ENCODE results near the gene POLR1H.
A peak's percentile ranks its signal among the peaks of the same experiment; 100 is the strongest.

The POLR1H gene

DNA sequence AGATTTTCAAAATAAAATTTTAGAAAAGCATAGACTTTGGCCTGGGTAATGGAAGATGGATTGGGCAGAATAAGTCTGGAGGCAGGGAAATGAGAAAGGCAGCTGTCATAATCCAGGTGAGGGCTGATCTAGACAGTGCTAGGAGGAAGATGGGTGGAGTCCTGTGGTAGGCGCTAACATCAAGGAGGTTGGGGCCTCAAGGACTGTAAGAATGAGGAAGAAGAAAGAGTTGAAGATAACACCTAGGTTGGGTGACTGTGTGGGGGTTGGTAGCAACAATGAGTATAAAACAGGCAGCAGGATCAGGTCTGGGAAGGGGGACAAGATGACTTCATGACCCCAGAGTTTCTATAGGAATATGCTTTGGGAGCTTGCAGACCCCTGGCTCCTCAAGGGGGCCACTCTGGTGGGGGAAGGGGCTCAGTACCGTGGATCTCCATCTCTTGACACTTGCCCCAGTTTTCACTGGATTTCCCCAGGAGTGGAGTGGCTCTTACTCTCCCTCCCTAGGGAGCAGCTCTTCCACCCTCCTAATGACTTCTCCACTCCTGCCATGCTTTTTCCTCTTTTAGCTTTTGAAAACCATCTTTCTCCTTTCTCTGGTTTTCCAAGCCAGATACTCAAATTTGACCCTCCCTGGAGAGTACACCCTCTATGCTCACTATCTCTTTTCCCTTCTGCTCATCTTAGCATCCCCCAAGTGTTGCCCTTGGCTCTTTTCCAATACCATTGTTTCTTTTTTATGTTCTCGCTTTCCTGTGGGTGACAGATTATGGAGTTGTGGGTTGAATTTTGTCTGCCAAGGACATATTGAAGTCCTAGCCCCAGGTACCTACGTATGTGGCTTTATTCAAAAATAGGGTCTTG lies 37.1 kb downstream of the POLR1H start:
- Mint-ChIP-seq H3K4me3 (no peak overlapping the region), H3K9me3 (no peaks in the 10 kb centered on the region), H3K27ac (no peak overlapping the region), H3K4me1 (ENCODE audit: low read depth) (peaks cover 36% of the 10 kb centered on the region), H3K36me3 (ENCODE audit: low read depth) (peaks cover 3% of the 10 kb centered on the region), H3K27me3 (ENCODE audit: low read depth) (peaks cover 75% of the 10 kb centered on the region)

DNA sequence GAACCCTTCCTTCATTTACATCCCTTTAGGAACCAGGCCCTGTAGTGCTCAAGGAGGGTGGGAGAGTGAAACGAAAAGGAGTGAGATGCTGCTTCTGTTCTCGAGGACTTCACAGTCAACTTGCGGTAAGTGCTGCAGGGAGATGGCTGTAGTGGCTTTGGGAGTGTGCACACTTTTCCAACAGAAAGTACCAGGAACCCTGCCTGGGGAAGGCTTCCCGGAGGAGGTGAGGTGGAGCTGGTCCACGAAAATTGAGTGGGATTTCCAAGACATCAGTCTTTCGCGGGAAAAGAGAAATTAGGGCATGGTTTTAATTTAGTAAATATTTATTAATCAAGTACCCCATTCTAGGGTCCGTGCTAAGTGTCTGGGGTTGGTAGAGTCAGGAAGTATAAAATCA lies 39.1 kb downstream of the POLR1H start:
- no peaks in the 10 kb centered on the region for H3K36me3 Mint-ChIP-seq (ENCODE audit: low read depth)
- H3K27ac Mint-ChIP-seq, result no peak overlapping the region
- H3K4me3 Mint-ChIP-seq, result peak overlapping the region; percentile 44
- no peaks in the 10 kb centered on the region for H3K9me3 Mint-ChIP-seq
- H3K27me3 Mint-ChIP-seq (ENCODE audit: low read depth), result peaks cover 70% of the 10 kb centered on the region
- peaks cover 40% of the 10 kb centered on the region for H3K4me1 Mint-ChIP-seq (ENCODE audit: low read depth)

DNA sequence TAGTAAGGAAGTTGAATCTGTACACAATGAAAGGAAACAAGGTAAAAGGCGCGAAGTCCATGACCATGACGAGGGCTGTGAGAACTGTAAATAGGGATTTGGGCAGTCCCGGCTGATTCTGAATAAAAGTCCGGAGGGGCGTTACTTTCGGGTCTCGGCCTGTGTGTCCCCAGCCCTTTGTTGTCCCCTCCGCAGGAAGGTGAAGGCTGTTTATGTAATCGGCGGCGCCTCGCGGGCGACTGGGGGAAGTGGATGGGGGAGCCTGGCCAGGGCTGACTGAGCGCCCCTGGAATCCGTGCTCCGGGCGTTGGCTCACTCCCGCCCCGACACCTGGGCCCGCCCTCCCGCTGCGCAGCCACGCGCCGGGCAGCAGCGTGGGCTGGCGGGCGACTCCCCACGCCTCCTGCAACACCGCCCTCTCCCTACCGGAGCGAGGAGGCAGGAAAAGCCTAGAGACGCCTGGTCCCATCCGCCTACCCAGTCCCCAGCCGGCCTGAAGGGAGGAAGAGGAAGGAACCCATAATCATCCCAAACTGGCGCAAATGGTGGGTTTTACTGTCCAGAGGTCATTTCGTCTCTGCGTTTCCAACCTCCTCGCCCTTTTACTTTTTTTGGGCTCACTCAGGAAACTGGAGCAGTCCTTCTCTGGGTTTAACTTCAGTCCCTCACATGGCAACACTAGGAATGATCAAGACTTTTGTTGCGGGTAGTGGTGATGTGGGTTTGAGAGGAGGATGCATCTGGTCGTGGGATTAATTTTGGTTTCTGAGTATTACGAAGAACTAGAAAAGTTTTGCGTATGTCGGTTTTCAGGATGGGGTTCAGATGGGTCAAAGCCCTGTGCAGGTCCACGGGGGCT lies 39.7 kb downstream of the POLR1H start:
- Mint-ChIP-seq H3K4me3 (peak overlapping the region; percentile 81), H3K27ac (peak overlapping the region; percentile 63), H3K9me3 (no peaks in the 10 kb centered on the region), H3K4me1 (ENCODE audit: low read depth) (peaks cover 40% of the 10 kb centered on the region), H3K27me3 (ENCODE audit: low read depth) (peaks cover 66% of the 10 kb centered on the region), H3K36me3 (ENCODE audit: low read depth) (no peaks in the 10 kb centered on the region)

DNA sequence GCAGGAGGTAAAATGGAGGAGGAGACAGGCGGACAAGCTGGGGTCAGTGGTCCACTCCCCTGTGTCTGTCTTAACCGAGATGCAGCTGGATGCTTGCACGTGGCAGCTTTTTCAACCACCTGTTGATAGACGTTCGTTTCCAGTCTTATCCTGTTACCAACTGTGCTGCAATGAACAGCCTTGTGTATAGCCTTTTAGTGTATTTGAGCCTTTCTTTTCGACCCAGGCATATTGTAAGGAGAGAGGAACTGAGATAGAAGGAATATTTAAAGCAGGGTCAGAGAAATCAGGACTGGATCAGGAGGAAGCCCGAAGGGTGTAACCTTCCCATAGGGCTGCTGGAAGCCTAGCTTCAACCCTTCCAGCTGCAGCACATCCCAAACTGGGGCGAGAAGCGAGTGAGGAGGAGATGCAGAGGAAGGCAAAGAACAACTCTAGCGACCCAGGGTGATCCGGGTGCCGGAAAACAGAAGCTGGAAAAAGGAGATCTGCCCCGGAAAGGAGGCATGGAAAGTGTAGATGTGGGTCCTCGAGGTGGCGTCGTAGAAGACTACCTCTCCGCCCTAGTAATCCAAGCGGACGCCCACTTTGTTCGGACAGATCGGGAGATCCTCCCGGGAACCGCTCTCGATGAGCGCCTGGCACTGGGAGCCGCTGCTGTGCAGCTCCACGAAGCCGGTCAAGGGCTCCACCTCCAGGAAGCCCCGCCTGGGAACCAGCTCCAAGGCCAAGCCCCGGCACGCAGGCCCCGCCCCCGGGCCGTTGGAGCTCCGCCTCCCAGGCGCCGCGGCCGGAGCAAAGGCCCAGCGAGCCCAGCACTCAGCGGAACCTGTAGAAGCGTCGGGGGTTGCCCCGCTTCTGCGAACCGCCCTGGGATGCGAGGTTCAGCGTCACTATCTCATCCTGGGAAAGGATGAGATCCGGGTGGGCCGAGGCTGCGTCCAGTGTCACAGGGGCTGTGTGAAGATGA lies 40.7 kb downstream of the POLR1H start:
- H3K36me3 Mint-ChIP-seq (ENCODE audit: low read depth), result no peaks in the 10 kb centered on the region
- peaks cover 63% of the 10 kb centered on the region for H3K27me3 Mint-ChIP-seq (ENCODE audit: low read depth)
- H3K27ac Mint-ChIP-seq, result peak overlapping the region; percentile 63
- H3K4me3 Mint-ChIP-seq, result peak overlapping the region; percentile 81
- H3K9me3 Mint-ChIP-seq, result no peaks in the 10 kb centered on the region
- H3K4me1 Mint-ChIP-seq (ENCODE audit: low read depth), result peaks cover 40% of the 10 kb centered on the region

DNA sequence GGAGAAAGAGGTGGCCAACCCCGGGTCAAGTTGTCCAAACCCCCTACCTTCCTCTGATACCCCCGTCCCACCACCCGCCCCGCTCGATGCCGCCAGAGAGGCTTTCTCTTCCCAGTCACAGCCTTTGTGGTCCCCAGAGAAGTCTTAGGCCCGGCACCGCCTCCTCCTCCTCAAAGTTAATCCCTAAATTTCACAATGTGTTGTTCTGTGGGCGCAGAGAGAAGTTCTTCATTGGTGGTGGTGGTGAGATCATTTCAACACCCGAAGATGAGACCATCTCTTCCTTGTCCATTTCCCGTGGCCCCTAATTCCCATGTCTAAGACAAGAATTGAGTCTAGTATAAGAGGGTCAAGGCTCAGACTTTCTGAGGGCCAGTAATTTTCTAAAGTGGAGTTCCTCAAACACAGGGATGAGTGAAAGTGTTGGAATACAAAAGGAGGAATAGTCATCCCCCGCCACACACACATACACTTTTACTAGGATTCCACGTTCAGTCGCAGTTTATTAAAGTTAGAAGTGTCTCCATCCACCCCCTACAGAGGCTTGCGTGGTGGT lies 41.4 kb downstream of the POLR1H start:
- H3K9me3 Mint-ChIP-seq, result no peaks in the 10 kb centered on the region
- no peaks in the 10 kb centered on the region for H3K36me3 Mint-ChIP-seq (ENCODE audit: low read depth)
- peak overlapping the region; percentile 11 for H3K27ac Mint-ChIP-seq
- peak overlapping the region; percentile 88 for H3K4me3 Mint-ChIP-seq
- peaks cover 39% of the 10 kb centered on the region for H3K4me1 Mint-ChIP-seq (ENCODE audit: low read depth)
- peaks cover 57% of the 10 kb centered on the region for H3K27me3 Mint-ChIP-seq (ENCODE audit: low read depth)

DNA sequence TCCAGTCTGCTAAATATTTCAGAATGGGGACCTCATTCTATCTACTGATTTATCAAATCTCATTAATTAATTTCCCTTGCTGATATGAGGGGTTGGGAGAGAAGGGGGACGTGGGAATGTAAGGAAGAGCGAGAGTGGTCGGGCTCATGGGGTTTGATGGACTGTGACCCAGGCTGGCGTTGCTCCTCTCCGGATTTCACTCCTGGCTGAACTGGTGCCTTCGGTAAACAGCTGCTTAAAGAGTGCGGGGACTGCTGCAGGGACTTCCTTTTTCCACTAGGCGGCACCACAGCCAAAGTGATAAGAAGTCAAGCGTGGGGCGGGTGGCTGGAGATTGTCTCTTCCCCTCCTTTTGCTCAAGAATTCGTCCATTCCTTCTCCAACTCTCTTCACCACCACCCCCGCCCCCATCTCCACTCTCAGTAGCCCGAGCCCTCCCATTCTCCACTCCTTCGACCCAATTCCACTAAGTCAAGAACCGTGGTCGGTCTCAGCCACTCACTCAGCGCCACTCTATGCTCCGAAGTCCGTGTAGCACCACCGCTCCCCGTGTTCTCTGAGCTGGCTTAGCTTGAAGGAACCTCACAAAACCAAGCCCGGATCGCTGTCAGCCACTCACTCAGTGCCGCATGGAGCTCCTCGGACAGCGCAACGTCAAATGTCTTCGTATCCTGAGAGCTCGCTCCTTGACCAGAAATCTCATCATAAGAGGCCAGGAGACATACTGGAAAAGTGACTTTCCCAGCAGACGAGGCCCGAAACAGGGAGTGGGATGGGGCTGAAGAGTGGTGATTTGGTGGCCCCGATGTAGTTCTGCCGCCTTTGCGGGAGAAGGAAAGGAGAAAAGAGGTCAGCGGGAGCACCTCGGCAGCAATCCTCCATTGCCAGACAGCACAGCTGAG lies 42.2 kb downstream of the POLR1H start:
- peak overlapping the region; percentile 88 for H3K4me3 Mint-ChIP-seq
- peak overlapping the region; percentile 37 for H3K27ac Mint-ChIP-seq
- peaks cover 39% of the 10 kb centered on the region for H3K4me1 Mint-ChIP-seq (ENCODE audit: low read depth)
- H3K9me3 Mint-ChIP-seq, result no peaks in the 10 kb centered on the region
- H3K27me3 Mint-ChIP-seq (ENCODE audit: low read depth), result peaks cover 57% of the 10 kb centered on the region
- H3K36me3 Mint-ChIP-seq (ENCODE audit: low read depth), result peaks cover 2% of the 10 kb centered on the region

DNA sequence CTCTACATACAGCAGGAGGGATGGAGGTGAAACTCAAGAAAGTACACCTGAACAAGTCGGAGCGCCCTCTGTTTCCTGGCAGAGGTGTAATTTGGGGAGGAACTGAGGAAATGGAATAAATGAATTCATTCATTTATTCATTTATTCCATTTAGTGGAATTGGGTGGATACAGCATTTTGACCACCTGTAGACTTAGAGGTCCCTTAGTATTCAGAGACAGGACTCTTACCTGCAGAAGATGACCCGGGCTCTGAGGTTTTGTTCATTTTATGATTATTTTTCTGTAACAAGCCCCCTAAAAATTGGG lies 42.8 kb downstream of the POLR1H start:
- no peaks in the 10 kb centered on the region for H3K9me3 Mint-ChIP-seq
- peak overlapping the region; percentile 88 for H3K4me3 Mint-ChIP-seq
- peaks cover 36% of the 10 kb centered on the region for H3K4me1 Mint-ChIP-seq (ENCODE audit: low read depth)
- H3K27me3 Mint-ChIP-seq (ENCODE audit: low read depth), result peaks cover 57% of the 10 kb centered on the region
- H3K36me3 Mint-ChIP-seq (ENCODE audit: low read depth), result peaks cover 2% of the 10 kb centered on the region
- H3K27ac Mint-ChIP-seq, result no peak overlapping the region

DNA sequence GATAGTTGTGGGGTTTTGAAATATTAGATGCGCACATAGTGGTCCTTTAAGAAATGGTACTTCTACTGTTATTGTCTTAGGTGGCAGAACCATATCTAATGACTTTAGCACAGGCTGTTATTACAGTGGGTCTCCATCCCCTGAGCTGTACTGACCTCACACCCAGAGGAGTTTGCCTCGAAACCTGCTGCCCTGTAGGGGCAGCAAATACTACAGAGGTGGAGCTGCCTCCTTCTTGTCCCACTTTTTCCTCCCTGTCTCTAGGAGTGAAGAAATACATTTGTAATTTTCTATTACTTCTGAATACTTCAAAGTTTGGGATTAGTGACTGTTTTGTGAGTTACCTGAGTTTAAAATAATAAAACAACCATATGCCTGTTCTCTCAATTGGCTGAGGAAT lies 43.6 kb downstream of the POLR1H start:
- peaks cover 2% of the 10 kb centered on the region for H3K36me3 Mint-ChIP-seq (ENCODE audit: low read depth)
- H3K4me3 Mint-ChIP-seq, result no peak overlapping the region

DNA sequence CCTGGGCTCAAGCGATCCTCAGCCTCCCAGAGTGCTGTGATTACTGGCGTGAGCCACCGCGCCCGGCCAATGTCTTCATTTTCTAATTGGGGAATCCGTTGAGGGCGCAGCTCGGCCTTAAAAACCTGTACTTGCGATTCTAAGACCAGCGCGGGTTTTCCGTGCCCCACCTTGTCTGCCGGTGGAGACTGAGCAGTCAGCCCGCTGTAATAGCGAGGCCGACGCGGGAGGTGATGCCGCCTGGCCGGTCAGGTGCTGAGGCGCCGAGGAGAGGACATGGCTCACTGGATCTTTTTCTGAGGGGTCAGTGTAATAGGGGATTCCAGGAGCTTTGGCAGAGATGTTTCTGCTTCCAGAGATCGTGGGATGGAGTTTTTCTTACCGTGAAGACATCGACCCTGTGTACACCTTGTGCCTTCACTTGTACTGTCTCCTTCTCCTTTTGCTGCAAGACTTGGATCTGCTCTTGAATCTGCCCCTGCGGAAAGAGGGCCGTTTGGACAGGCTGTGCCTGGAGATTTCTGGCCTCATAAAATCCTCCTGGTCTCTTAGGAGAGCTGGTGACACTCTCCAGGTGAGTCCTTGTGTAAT lies 50.3 kb downstream of the POLR1H start:
- H3K4me1 Mint-ChIP-seq (ENCODE audit: low read depth), result peaks cover 18% of the 10 kb centered on the region
- no peak overlapping the region for H3K4me3 Mint-ChIP-seq
- H3K9me3 Mint-ChIP-seq, result no peaks in the 10 kb centered on the region
- peaks cover 72% of the 10 kb centered on the region for H3K27me3 Mint-ChIP-seq (ENCODE audit: low read depth)
- H3K36me3 Mint-ChIP-seq (ENCODE audit: low read depth), result peaks cover 2% of the 10 kb centered on the region
- H3K27ac Mint-ChIP-seq, result no peak overlapping the region

More for the DNA sequence above, 43.6 kb downstream of the POLR1H start:
- H3K27ac Mint-ChIP-seq, result no peak overlapping the region
- peaks cover 39% of the 10 kb centered on the region for H3K4me1 Mint-ChIP-seq (ENCODE audit: low read depth)
- H3K9me3 Mint-ChIP-seq, result no peaks in the 10 kb centered on the region
- H3K27me3 Mint-ChIP-seq (ENCODE audit: low read depth), result peaks cover 53% of the 10 kb centered on the region

DNA sequence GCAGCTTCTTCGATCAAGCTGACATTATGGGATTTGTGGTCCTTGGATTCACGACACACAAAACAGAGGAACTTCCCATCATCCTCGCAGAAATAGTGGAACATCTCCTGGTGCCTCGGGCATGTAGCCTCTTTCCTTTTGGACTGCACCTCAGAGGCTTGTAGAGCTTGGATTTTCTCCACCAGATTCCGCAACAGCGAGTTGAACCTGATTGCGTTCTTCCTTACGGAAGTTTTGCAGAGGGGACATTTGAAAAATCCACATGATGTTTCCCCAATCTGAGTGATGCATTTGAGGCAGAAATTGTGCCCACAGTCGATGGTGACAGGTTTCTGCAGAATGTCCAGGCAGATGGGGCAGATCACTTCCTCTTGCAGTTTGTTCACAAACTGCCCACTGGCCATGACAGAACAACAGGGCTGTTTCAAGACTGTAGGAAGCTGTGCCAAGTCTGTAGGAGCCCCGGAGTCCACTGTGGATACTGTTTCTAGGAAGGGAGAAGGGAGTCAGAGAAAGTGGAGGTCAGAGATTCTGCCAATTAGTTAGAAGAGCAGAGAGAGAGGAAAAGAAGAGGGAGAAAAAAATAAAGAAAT lies 51.4 kb downstream of the POLR1H start:
- Mint-ChIP-seq H3K27ac (no peak overlapping the region), H3K27me3 (ENCODE audit: low read depth) (peaks cover 73% of the 10 kb centered on the region), H3K4me3 (no peak overlapping the region), H3K36me3 (ENCODE audit: low read depth) (peaks cover 2% of the 10 kb centered on the region), H3K4me1 (ENCODE audit: low read depth) (peaks cover 18% of the 10 kb centered on the region), H3K9me3 (no peaks in the 10 kb centered on the region)

DNA sequence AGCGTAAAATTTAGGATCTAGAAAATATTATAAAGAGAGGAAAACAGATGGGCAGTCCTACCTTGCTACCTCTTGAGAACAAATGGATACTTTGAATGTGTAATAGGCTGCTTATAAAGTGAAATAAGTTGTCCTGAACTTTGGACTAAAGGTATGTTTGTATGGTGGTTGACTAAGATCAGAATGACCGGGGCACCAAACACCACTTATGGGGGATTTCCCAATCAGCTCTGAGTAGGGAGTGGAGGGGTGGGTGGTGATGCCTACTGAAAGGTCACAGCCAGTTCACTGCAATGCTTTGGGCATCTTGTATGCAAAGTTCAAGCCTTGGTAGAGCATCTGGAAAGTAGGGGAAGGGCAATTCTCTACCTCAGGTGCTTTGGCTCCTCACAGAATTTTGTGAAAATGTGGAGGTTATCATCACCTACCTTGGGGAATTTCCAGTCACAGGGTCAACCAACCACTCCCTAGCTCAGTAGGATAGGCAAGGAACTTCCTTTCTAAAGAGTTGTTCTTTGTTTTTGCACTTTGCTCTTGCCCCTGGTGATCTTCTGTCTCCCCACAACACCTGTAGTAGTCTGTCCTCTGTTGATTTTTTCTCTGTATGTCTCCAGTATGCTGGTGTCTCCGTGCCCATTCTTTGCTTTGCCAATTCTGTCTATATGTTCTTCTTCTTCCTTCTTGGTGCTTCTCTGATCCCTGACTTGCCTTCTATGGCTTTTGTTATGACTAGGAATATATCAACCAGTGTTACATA lies 52.1 kb downstream of the POLR1H start, which contains the start of gene TRIM31:
TRIM31 (minus strand) TSS at position 88 of the 757 bp plus-strand sequence. CDS start 285 bp downstream, outside the sequence.
- H3K27me3 Mint-ChIP-seq (ENCODE audit: low read depth), result peaks cover 71% of the 10 kb centered on the region

DNA sequence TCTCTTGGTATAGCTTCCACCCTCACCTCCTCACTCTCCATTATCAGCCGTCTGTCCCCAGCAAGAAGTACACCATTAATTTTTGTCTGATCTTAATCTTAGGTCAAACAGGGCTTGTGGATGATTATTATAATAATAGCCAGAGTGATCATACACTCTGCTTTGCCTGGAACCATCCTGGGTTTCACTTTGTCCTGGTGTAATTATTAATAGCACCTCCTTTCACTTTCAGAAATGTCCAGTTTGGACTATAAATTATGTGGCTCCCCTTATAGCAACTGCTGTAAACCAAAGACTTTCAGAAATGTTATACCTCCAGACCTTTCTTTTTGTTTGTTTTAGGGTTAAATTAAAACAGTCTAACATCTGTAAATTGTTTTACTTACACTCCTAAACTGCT lies 52.8 kb downstream of the POLR1H start:
- Mint-ChIP-seq H3K27me3 (ENCODE audit: low read depth) (peaks cover 69% of the 10 kb centered on the region), H3K9me3 (no peaks in the 10 kb centered on the region), H3K4me3 (no peak overlapping the region), H3K36me3 (ENCODE audit: low read depth) (no peaks in the 10 kb centered on the region), H3K27ac (no peak overlapping the region), H3K4me1 (ENCODE audit: low read depth) (peaks cover 11% of the 10 kb centered on the region)

More for the DNA sequence above, 52.1 kb downstream of the POLR1H start, which contains the start of gene TRIM31:
- H3K9me3 Mint-ChIP-seq, result no peaks in the 10 kb centered on the region
- H3K4me1 Mint-ChIP-seq (ENCODE audit: low read depth), result peaks cover 12% of the 10 kb centered on the region
- H3K4me3 Mint-ChIP-seq, result no peak within 1 kb of the TSS
- H3K27ac Mint-ChIP-seq, result no peak within 1 kb of the TSS
- no peaks in the 10 kb centered on the region for H3K36me3 Mint-ChIP-seq (ENCODE audit: low read depth)

Measured in T-helper 1 cell treated with Interleukin-12 subunit alpha and Interleukin-12 subunit beta and Interleukin-4 antibody, amounts not matched to agents 30 μg/mL and 1 μg/mL, for 36 hours (primary cell).